ENCODE data around the gene PCBP3. TPM values are rescaled to one million over a fixed set of nuclear protein-coding genes. Genes with fewer than 3 reads are reported as not detected.

Gene PCBP3
- total RNA-seq, 1 donor from 2014 or later: 2.5 TPM

- Mint-ChIP-seq H3K27ac (ENCODE audit: unreplicated experiment) (no peak overlapping the region), H3K4me3 (ENCODE audit: unreplicated experiment) (no peak overlapping the region)
Measured at GRCh38 chr21:45873866-45874265, 230.3 kb downstream of the PCBP3 start.

DNA sequence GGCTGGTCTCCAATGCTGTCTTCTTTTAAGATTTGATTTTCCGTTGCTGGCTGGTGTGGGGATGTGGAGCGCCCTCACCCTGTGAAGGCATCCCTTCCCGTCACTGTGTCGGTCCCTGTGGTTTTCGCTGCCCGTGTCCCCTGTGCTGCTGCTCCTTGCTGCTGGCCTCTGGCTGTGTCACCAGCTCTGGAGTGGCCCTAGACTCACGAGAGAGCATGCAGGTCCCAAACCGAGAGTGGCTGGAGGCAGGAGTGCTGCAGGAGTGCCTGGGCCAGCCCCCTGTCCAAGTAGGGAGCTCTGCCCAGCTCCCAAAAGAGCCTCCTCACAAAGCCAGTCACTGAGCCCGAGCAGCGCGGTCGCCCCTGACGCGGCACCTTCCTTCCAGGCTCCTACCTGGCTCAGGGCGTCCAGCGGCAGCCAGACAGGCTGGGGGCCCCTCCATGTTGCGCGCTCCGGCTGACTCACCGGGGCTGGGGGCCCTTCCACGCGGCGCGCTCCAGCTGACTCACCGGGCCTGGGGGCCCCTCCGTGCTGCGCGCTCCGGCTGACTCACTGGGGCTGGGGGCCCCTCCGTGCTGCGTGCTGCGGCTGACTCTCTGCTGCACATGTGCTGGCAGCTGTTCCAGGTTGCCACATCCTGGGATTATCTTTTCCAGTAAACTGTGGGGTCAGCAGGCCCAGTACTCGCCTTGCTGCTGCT is 231.3 kb downstream of the PCBP3 start:
- Mint-ChIP-seq H3K9me3 (ENCODE audit: unreplicated experiment) (no peaks in the 10 kb centered on the region), H3K27me3 (ENCODE audit: unreplicated experiment) (peaks cover 2% of the 10 kb centered on the region), H3K4me3 (ENCODE audit: unreplicated experiment) (no peak overlapping the region), H3K27ac (ENCODE audit: unreplicated experiment) (no peak overlapping the region), H3K36me3 (ENCODE audit: low read depth, unreplicated experiment) (no peaks in the 10 kb centered on the region), H3K4me1 (ENCODE audit: unreplicated experiment) (no peaks in the 10 kb centered on the region)
- TF ChIP-seq CTCF (IDR thresholded peaks at IDR 0.05; ENCODE audit: unreplicated experiment): no peak
- DNase-seq (ENCODE audit: low spot score): no peak

More at GRCh38 chr21:45873866-45874265, 230.3 kb downstream of the PCBP3 start:
- H3K9me3 Mint-ChIP-seq (ENCODE audit: unreplicated experiment): no peaks in the 10 kb centered on the region
- no peaks in the 10 kb centered on the region for H3K36me3 Mint-ChIP-seq (ENCODE audit: low read depth, unreplicated experiment)
- H3K4me1 Mint-ChIP-seq (ENCODE audit: unreplicated experiment): no peaks in the 10 kb centered on the region
- no peak for TF ChIP-seq CTCF (IDR thresholded peaks at IDR 0.05; ENCODE audit: unreplicated experiment)
- peaks cover 2% of the 10 kb centered on the region for H3K27me3 Mint-ChIP-seq (ENCODE audit: unreplicated experiment)
- DNase-seq (ENCODE audit: low spot score): no peak

- H3K36me3 Mint-ChIP-seq (ENCODE audit: low read depth, unreplicated experiment): no peaks in the 10 kb centered on the region
- TF ChIP-seq CTCF (IDR thresholded peaks at IDR 0.05; ENCODE audit: unreplicated experiment): no peak
- peaks cover 2% of the 10 kb centered on the region for H3K27me3 Mint-ChIP-seq (ENCODE audit: unreplicated experiment)
- H3K4me3 Mint-ChIP-seq (ENCODE audit: unreplicated experiment): no peak overlapping the region
- DNase-seq (ENCODE audit: low spot score): no peak
- no peaks in the 10 kb centered on the region for H3K9me3 Mint-ChIP-seq (ENCODE audit: unreplicated experiment)
- H3K27ac Mint-ChIP-seq (ENCODE audit: unreplicated experiment): no peak overlapping the region
- no peaks in the 10 kb centered on the region for H3K4me1 Mint-ChIP-seq (ENCODE audit: unreplicated experiment)
Measured at GRCh38 chr21:45875416-45875760, 231.9 kb downstream of the PCBP3 start.

GRCh38 chr21:45875881-45876280 is 232.4 kb downstream of the PCBP3 start:
- no peak overlapping the region for H3K4me3 Mint-ChIP-seq (ENCODE audit: unreplicated experiment)
- H3K27ac Mint-ChIP-seq (ENCODE audit: unreplicated experiment): no peak overlapping the region
- TF ChIP-seq CTCF (IDR thresholded peaks at IDR 0.05; ENCODE audit: unreplicated experiment): no peak
- no peaks in the 10 kb centered on the region for H3K36me3 Mint-ChIP-seq (ENCODE audit: low read depth, unreplicated experiment)
- H3K4me1 Mint-ChIP-seq (ENCODE audit: unreplicated experiment): no peaks in the 10 kb centered on the region
- no peak for DNase-seq (ENCODE audit: low spot score)
- peaks cover 2% of the 10 kb centered on the region for H3K27me3 Mint-ChIP-seq (ENCODE audit: unreplicated experiment)
- no peaks in the 10 kb centered on the region for H3K9me3 Mint-ChIP-seq (ENCODE audit: unreplicated experiment)

DNA sequence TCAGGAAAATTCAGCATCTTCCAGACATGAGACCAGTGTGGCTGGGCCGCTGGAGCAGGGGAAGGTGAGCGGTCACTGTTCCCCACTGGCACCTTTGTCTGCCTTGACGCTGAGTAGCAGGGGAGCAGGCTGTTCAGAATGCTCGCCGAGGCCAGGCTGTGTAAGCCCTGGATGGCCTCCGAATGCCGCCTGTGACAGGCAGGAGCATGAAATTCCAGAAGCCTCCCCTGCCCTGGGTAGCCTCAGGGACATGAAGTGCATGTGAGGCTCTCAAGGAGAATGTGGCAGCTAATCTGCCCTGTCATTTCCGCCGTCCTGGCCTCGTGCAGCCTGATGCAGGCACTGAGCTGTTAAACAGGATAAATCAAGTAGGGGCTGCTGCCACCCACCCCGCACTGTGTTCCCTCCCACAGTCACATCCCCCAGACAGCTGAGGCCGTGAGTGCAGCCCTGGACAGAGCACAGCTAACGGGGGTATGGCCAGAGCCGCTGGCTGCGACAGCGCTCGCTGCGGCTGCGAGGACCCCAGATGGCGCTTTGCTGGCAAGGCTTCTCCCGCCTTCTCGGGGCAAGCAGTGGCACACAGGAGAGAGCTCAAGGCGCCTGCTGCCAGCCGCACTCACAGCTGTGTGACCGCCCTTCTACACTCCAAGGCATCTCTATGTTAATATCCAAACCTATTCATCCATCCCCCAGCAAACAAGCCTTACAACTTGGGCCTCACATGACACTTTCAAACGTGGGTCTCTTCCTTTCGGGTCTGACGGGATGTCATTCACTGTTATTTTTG is 233.1 kb downstream of the PCBP3 start:
- no peak for TF ChIP-seq CTCF (IDR thresholded peaks at IDR 0.05; ENCODE audit: unreplicated experiment)
- no peak overlapping the region for H3K4me3 Mint-ChIP-seq (ENCODE audit: unreplicated experiment)
- peaks cover 4% of the 10 kb centered on the region for H3K27me3 Mint-ChIP-seq (ENCODE audit: unreplicated experiment)
- no peaks in the 10 kb centered on the region for H3K4me1 Mint-ChIP-seq (ENCODE audit: unreplicated experiment)
- H3K27ac Mint-ChIP-seq (ENCODE audit: unreplicated experiment): no peak overlapping the region
- H3K9me3 Mint-ChIP-seq (ENCODE audit: unreplicated experiment): no peaks in the 10 kb centered on the region
- no peaks in the 10 kb centered on the region for H3K36me3 Mint-ChIP-seq (ENCODE audit: low read depth, unreplicated experiment)
- DNase-seq (ENCODE audit: low spot score): no peak
